ENCODE data around the gene LETMD1. TPM values are rescaled to one million over a fixed set of nuclear protein-coding genes. Genes with fewer than 3 reads are reported as not detected.

Gene LETMD1
- total RNA-seq, 4 donors from 2014 or later, result 38.5 to 93.2 (median 72.3) TPM

DNA sequence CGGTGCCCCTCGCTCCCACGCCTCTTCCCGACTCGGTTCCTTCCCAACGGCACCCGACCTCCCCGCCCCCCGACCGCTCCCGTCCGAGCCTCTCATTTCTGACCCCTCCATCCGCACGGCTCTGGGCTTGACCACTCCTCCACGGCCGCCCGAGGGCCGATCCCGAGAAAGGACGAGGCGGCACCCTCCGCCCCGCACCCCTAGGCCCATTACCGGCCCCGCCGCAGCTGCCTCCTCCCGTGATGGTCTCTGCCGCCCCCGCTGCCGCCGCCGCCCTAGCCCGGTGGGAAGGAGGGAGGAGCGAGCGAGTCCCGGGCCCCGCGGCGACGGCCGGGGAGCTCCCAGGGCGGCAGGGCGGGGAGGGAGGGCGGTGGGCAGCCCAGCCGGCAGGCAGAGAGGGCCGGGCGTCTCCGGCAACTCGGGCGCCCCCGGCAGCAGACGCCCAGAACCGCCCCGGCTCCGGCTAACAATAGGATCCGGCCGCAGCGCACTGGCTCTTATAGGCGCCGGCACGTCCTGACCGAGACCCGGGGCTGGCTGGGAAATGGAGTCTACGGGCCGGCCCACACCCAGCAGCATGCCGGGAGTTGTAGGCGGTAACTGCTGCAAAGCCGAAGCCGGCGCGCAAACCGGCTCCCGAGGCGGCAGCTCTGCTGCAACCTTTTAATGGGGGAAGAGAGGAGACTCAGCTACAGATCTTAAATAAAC is 35.2 kb downstream of the LETMD1 start, which contains the start of gene CSRNP2:
Gene CSRNP2, minus strand, starts transcription at position 471 of the 708 bp plus-strand sequence. CDS start 7,035 bp downstream, outside the sequence.
- H3K27me3 ChIP-seq, result no peaks in the 10 kb centered on the region
- TF ChIP-seq, protein P1, sequence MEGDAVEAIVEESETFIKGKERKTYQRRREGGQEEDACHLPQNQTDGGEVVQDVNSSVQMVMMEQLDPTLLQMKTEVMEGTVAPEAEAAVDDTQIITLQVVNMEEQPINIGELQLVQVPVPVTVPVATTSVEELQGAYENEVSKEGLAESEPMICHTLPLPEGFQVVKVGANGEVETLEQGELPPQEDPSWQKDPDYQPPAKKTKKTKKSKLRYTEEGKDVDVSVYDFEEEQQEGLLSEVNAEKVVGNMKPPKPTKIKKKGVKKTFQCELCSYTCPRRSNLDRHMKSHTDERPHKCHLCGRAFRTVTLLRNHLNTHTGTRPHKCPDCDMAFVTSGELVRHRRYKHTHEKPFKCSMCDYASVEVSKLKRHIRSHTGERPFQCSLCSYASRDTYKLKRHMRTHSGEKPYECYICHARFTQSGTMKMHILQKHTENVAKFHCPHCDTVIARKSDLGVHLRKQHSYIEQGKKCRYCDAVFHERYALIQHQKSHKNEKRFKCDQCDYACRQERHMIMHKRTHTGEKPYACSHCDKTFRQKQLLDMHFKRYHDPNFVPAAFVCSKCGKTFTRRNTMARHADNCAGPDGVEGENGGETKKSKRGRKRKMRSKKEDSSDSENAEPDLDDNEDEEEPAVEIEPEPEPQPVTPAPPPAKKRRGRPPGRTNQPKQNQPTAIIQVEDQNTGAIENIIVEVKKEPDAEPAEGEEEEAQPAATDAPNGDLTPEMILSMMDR (IDR thresholded peaks at IDR 0.05), result no peak
- TF ChIP-seq EP300 (IDR thresholded peaks at IDR 0.05), result no peak
- peak in 2 of 3 donors; percentile 92 for TF ChIP-seq POLR2AphosphoS5 (IDR thresholded peaks at IDR 0.05)
- TF ChIP-seq POLR2A (IDR thresholded peaks at IDR 0.05), result peak; percentile 97 to 99
- H3K4me1 ChIP-seq, result peaks cover 19% of the 10 kb centered on the region
- no peaks in the 10 kb centered on the region for H3K9me3 ChIP-seq
- H3K27ac ChIP-seq, result peak within 1 kb of the TSS; percentile 94
- H3K36me3 ChIP-seq, result peaks cover 1% of the 10 kb centered on the region
- 0% methylated on average over 32 of the region's 74 CpGs for WGBS
- H3K4me3 ChIP-seq, result peak within 1 kb of the TSS; percentile 95
- DNase-seq (ENCODE audit: low spot score in 2 of 2), result peak; percentile 98 to 99

GRCh38 chr12:51085757-51086156 is 37.6 kb downstream of the LETMD1 start:
- H3K4me1 ChIP-seq, result peaks cover 19% of the 10 kb centered on the region
- no peaks in the 10 kb centered on the region for H3K27me3 ChIP-seq
- H3K36me3 ChIP-seq, result peaks cover 3% of the 10 kb centered on the region
- DNase-seq (ENCODE audit: low spot score in 2 of 2), result no peak
- H3K9me3 ChIP-seq, result no peaks in the 10 kb centered on the region
- no peak overlapping the region for H3K27ac ChIP-seq
- H3K4me3 ChIP-seq, result no peak overlapping the region
- WGBS, result 71% methylated on average over 3 of the region's 3 CpGs
- TF ChIP-seq, protein P1 (IDR thresholded peaks at IDR 0.05), result no peak
- TF ChIP-seq EP300 (IDR thresholded peaks at IDR 0.05), result no peak
- no peak for TF ChIP-seq POLR2A (IDR thresholded peaks at IDR 0.05)
- TF ChIP-seq POLR2AphosphoS5 (IDR thresholded peaks at IDR 0.05), result no peak

- Histone ChIP-seq H3K4me3 (no peak overlapping the region), H3K9me3 (no peaks in the 10 kb centered on the region), H3K27ac (no peak overlapping the region), H3K36me3 (peaks cover 6% of the 10 kb centered on the region), H3K27me3 (no peaks in the 10 kb centered on the region), H3K4me1 (peaks cover 12% of the 10 kb centered on the region)
- no peak for TF ChIP-seq EP300 (IDR thresholded peaks at IDR 0.05)
- TF ChIP-seq POLR2A (IDR thresholded peaks at IDR 0.05), result no peak
- no peak for TF ChIP-seq POLR2AphosphoS5 (IDR thresholded peaks at IDR 0.05)
- TF ChIP-seq, protein P1 (IDR thresholded peaks at IDR 0.05), result no peak
- DNase-seq (ENCODE audit: low spot score in 2 of 2), result no peak
- 85% methylated on average over 10 of the region's 10 CpGs for WGBS
These were observed 38.8 kb downstream of the LETMD1 start for GRCh38 chr12:51086933-51087332.

DNA sequence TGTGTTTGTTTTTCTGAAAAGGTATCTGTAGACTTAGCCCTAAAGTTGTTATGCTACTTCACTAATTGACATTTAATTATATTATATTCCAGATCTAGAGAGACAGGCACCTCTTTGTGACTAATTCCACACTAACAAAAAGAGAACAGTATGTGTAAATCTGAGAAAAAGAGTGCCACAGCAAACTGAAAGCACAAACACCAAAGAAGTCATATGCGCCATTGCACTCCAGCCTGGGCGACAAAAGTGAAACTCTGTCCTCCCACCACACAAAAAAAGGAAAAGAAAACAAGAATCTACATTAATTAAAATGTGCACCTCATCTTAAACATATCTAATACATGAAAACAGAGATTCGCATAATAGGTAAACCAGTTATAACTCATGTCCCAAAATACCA is 39.7 kb downstream of the LETMD1 start:
- no peak for DNase-seq (ENCODE audit: low spot score in 2 of 2)
- 98% methylated on average over 3 of the region's 3 CpGs for whole genome bisulfite sequencing
- H3K36me3 ChIP-seq, result peaks cover 13% of the 10 kb centered on the region
- peaks cover 3% of the 10 kb centered on the region for H3K4me1 ChIP-seq
- H3K9me3 ChIP-seq, result no peaks in the 10 kb centered on the region
- no peak overlapping the region for H3K4me3 ChIP-seq
- H3K27ac ChIP-seq, result no peak overlapping the region
- no peaks in the 10 kb centered on the region for H3K27me3 ChIP-seq
- TF ChIP-seq POLR2A (IDR thresholded peaks at IDR 0.05), result no peak
- no peak for TF ChIP-seq POLR2AphosphoS5 (IDR thresholded peaks at IDR 0.05)
- TF ChIP-seq, protein P1 (IDR thresholded peaks at IDR 0.05), result no peak
- TF ChIP-seq EP300 (IDR thresholded peaks at IDR 0.05), result no peak

GRCh38 chr12:51090705-51091229 is 42.6 kb downstream of the LETMD1 start:
- 94% methylated on average over 10 of the region's 10 CpGs for WGBS
- Histone ChIP-seq H3K27me3 (no peaks in the 10 kb centered on the region), H3K9me3 (no peaks in the 10 kb centered on the region), H3K27ac (no peak overlapping the region), H3K4me1 (no peaks in the 10 kb centered on the region), H3K36me3 (peaks cover 34% of the 10 kb centered on the region), H3K4me3 (no peak overlapping the region)
- TF ChIP-seq POLR2A (IDR thresholded peaks at IDR 0.05) (no peak), POLR2AphosphoS5 (IDR thresholded peaks at IDR 0.05) (no peak), EP300 (IDR thresholded peaks at IDR 0.05) (no peak)
- TF ChIP-seq, protein P1 (IDR thresholded peaks at IDR 0.05), result no peak
- DNase-seq (ENCODE audit: low spot score in 2 of 2), result no peak
